CD4-positive, alpha-beta T cell treated with Interferon gamma for 1 hour (primary cell): ENCODE results near the gene SPECC1.
"Not testable (repeated sequence)": the region's sequence is repeated elsewhere in the genome, so short reads cannot be mapped to it uniquely, and the experiment has no call there.

Experiments used
- DNase-seq: peaks from one replicate; pipeline ENCODE4 v3.0.0-alpha.2; 2020

The SPECC1 gene

DNA sequence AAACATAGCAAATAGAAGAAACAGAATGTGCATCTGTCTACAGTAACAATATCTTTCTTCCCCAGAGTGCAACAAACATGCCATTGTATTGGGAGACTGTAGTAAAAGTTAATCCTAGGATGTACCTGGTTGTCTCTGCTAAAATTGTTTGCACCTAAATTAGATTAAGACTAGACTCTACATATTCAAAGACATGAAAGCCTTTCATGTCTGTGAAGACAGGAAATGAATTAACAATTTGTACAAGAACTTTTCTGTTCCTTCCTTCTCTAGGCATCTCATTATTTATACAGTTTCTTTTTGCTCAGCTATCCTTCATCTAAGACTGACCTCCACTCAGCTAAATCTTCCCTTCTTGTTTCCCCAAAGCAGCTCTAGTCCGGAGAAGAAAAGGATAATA lies 237.5 kb downstream of the SPECC1 start:
- DNase-seq, result no peak

DNA sequence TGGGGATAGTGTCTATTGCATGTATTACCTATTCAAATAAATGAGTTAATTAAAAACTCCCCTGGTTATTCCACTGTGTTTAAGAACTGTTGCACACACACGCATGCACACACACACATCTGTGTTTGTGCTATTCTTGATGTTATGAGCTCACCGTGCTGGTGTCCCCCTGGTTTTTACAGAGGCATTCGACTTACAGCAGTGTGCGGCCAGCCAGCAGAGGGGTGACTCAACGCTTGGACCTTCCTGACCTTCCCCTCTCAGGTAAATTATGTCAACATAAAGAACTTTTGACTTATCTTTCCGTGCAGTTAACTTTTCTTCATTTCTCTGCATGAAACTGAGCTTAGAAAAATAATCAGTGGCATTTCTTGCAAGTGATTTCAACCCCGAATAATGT lies 244.2 kb downstream of the SPECC1 start:
- DNase-seq, result no peak

DNA sequence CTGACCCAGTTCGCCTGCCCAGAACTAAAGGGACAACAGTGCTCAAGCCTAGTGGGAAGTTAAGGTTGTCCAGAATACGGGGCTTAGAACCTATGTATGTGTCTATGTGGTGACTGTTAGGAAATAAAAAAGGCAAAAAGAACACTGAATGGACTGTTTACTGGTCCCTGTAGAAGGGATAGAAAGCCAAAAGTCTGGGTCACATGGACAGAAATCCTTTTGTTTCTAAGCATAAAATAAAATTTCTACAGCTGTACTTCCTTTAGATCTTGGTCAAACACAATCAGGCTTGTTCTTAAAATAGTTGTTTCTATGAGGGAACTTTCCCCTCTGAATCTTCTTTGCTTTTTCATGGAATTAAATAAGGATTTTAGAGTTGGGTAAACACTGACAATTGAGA lies 245.4 kb downstream of the SPECC1 start:
- DNase-seq, result no peak

- no peak for DNase-seq
Measured at GRCh38 chr17:20256144-20256543, 247.0 kb downstream of the SPECC1 start.

DNA sequence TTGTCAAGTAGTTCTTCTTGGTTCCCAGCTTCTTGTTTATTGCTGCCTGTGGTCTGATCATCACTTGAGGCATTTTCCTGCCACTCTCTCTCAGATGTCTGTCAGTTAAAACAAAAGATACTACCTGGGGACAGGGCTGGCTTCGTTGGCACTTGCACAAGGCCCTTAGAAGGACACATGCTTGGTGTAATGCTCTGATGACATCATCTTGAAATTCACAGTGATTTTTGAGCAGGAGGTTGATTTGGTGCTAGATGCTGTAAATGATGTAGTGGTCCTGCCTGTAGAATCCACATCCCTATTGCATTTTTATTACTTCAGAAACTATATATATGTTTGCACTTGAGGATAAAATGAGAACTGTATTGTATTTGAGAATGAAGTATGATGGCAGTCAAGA lies 247.8 kb downstream of the SPECC1 start:
- DNase-seq, result no peak

- DNase-seq, result no peak
Measured at GRCh38 chr17:20257798-20258197, 248.6 kb downstream of the SPECC1 start.

- DNase-seq, result no peak
Measured at GRCh38 chr17:20259668-20260067, 250.5 kb downstream of the SPECC1 start.

- no peak for DNase-seq
Measured at GRCh38 chr17:20260268-20260667, 251.1 kb downstream of the SPECC1 start.

- DNase-seq, result no peak
Measured at GRCh38 chr17:20262226-20263114, 253.3 kb downstream of the SPECC1 start.

GRCh38 chr17:20263115-20263433 lies 253.9 kb downstream of the SPECC1 start:
- not testable (repeated sequence) for DNase-seq

DNA sequence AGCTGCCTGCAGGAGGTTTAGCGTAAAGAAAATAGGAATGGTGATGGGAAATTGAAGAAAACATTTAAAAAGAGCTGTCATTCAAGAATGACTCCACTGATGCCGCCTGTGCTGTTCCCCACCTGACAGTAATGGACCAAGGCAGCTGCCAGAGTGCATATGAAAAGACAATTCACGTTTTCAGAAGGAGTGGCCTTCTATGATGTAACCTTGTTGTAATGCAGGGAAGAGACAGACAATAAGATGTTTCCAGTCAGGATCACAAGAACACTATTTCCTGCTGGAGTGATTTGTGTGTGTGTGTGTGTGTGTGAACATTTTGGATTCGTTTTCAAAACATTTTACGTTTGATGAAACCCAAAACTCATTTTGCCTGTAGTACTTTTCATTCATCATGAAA lies 254.4 kb downstream of the SPECC1 start:
- no peak for DNase-seq

DNA sequence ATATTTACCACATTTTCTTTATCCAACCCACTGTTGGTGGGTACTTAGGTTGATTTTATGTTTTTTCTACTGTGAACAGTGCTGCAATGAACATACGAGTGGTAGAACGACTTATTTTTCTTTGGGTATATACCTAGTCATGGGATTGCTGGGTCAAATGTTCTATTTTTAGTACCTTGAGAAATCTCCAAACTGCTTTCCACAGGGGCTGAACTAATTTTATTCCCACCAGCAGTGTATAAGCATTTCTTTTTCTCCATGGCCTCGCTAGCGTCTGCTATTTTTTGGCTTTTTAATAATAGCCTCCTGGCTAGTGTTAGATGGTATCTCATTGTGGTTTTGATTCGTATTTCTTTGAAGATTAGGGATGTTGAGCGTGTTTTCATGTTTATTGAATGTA lies 255.8 kb downstream of the SPECC1 start:
- no peak for DNase-seq

- no peak for DNase-seq
Measured at GRCh38 chr17:20266806-20267458, 257.8 kb downstream of the SPECC1 start.

GRCh38 chr17:20267459-20267842 lies 258.3 kb downstream of the SPECC1 start:
- peak; percentile 27 for DNase-seq

DNA sequence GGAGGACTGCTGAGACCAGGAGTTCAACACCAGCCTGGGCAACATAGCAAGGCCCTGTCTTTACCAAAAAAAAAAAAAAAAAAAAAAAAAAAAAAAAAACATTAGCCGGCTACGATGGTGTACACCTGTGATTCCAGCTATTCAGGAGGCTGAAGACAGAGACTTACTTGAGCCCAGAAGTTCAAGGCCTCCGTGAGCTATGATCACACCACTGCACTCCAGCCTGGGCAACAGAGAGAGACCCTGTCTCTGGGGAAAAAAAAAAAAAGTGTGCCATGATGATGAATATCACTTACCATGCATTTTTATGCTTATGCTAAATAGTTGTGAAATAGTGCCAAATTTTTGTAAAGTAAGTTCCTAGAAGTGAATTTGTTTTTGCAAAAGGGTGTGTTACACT lies 261.2 kb downstream of the SPECC1 start:
- no peak for DNase-seq

GRCh38 chr17:20271011-20271610 lies 262.0 kb downstream of the SPECC1 start:
- no peak for DNase-seq

- no peak for DNase-seq
Measured at GRCh38 chr17:20273741-20274500, 264.8 kb downstream of the SPECC1 start.

DNA sequence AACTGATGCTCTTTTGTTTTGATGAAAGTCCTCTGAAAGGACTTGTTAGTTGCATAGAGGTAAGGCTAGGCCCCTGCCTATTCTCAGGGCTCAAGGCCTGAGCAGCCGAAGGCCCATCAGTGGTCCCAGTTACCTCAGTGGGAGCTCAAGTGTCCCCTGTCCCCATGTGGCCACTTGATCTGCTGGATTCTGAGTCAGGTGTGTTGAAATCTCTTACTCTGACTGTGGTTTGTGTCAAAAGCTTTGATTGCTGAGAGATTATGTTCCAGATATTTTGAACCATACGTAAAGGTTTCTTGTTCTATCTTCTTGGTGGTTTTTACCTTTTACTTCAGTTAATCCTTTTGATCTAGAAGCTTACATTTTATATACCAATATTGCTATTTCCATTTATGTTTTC lies 266.5 kb downstream of the SPECC1 start:
- no peak for DNase-seq

GRCh38 chr17:20276421-20276820 lies 267.3 kb downstream of the SPECC1 start:
- DNase-seq, result no peak

GRCh38 chr17:20278805-20279204 lies 269.6 kb downstream of the SPECC1 start:
- no peak for DNase-seq

DNA sequence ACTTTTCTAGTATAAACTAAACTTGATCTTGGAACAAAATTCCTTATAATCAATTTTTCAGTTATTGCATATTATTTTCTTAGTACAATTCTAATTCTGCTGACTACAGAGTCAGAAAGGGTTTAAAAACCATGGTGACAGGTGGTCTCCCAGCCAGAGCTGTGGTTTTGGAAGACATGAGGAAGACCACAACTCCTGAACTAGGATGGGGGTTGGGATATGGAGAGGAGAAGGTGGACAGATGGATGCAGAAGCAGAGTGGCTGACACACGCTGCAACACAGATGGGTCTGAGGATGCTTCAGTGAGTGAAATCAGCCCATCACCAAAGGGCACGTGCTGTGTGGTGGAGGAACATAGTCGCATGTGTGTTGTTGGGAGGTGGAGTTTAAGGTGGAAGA lies 270.5 kb downstream of the SPECC1 start:
- no peak for DNase-seq

- no peak for DNase-seq
Measured at GRCh38 chr17:20280051-20280450, 270.9 kb downstream of the SPECC1 start.

DNA sequence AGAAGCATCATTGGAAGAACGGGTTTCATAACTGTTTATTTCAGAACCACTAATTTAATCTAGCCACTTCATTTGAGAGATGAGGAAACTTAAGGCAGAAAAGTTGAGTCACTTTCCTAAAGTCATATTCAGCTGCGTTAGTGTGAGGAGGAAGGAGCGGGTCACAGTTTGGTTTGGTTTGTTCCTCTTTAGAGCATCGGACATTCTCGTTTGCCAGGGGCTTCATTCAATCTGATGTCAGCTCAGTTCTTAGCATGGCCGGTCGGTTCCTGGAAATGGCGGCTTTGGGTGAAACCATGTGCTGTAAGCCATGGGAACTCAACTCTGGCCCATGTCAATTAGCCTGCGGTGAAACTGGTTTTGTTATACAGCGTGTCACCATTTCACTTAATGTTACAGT lies 271.7 kb downstream of the SPECC1 start:
- DNase-seq, result peak; percentile 57
